CD14-positive monocyte (primary cell): ENCODE data around the gene FZD2. TPM values are rescaled to one million over a fixed set of nuclear protein-coding genes. Genes with fewer than 3 reads are reported as not detected.

Experiments used
- DNase-seq, 3 donors: peaks; one replicate each; pipeline ENCODE4 v3.0.0-alpha.2; 2011 to 2022
- H2AFZ ChIP-seq: 2 replicates; pipeline ENCODE4 v1.6.0; 2012; ENCODE audit warnings: mild to moderate bottlenecking, low read depth, low read length, inconsistent platforms; ENCODE audit not compliant: insufficient read depth, poor library complexity, severe bottlenecking
- H3K27ac ChIP-seq, 2 donors: 1 replicate in 1 of 2; 2 replicates in 1 of 2; pipeline ENCODE4 v1.5.1; 2012 to 2013; ENCODE audit warnings: low read length in 2 of 2, control low read depth in 1 of 2, inconsistent platforms in 1 of 2, low read depth in 1 of 2, mild to moderate bottlenecking in 1 of 2
- H3K27me3 ChIP-seq, 2 donors: one replicate each; pipeline versions ENCODE4 v1.6.0 to v1.6.1; 2011 to 2013; ENCODE audit warnings: low read length in 2 of 2; ENCODE audit not compliant: control insufficient read depth in 2 of 2, insufficient read depth in 2 of 2
- H3K36me3 ChIP-seq, 2 donors: replicated peaks in 1 of 2; 1 replicate in 1 of 2; 2 replicates in 1 of 2; pipeline versions ENCODE4 v1.5.1 to v1.6.1; 2012 to 2013; ENCODE audit warnings: low read length in 2 of 2, control low read depth in 1 of 2, inconsistent platforms in 1 of 2, mild to moderate bottlenecking in 1 of 2; ENCODE audit not compliant: insufficient read depth in 2 of 2, control insufficient read depth in 1 of 2
- H3K4me1 ChIP-seq, 2 donors: 1 replicate in 1 of 2; 2 replicates in 1 of 2; pipeline versions ENCODE4 v1.5.1 to v1.6.1; 2012 to 2013; ENCODE audit warnings: low read length in 2 of 2, control low read depth in 1 of 2, inconsistent platforms in 1 of 2, mild to moderate bottlenecking in 1 of 2, moderate library complexity in 1 of 2; ENCODE audit not compliant: insufficient read depth in 2 of 2, control insufficient read depth in 1 of 2
- H3K4me2 ChIP-seq: replicated peaks from 2 replicates; pipeline ENCODE3; 2012; ENCODE audit warnings: low read length, moderate library complexity, mild to moderate bottlenecking; ENCODE audit not compliant: poor library complexity, severe bottlenecking; ENCODE audit errors: extremely low read depth
- H3K4me3 ChIP-seq, 3 experiments: fragments of 200-600 bp in 1 of 3; sonication (generic) in 1 of 3; replicated peaks in 1 of 3; 1 replicate in 2 of 3; 2 replicates in 1 of 3; pipeline ENCODE4 v1.5.1; 2011 to 2013; ENCODE audit warnings: low read length in 3 of 3, mild to moderate bottlenecking in 3 of 3, control low read depth in 2 of 3, low read depth in 2 of 3, inconsistent platforms in 1 of 3, moderate library complexity in 1 of 3
- H3K79me2 ChIP-seq: 2 replicates; pipeline ENCODE4 v1.6.0; 2012; ENCODE audit warnings: mild to moderate bottlenecking, control low read depth, inconsistent platforms, low read length, moderate library complexity; ENCODE audit not compliant: insufficient read depth
- H3K9ac ChIP-seq: 2 replicates; pipeline ENCODE4 v1.6.0; 2017; ENCODE audit warnings: low read length, mild to moderate bottlenecking; ENCODE audit not compliant: insufficient read depth, poor library complexity, severe bottlenecking
- H3K9me3 ChIP-seq, 2 donors: replicated peaks in 1 of 2; 1 replicate in 1 of 2; 2 replicates in 1 of 2; pipeline versions ENCODE4 v1.5.1 to v1.6.1; 2012 to 2013; ENCODE audit warnings: low read length in 2 of 2, control low read depth in 1 of 2; ENCODE audit not compliant: control insufficient read depth in 1 of 2, insufficient read depth in 1 of 2
- H4K20me1 ChIP-seq: 2 replicates; pipeline ENCODE4 v1.6.0; 2012; ENCODE audit warnings: mild to moderate bottlenecking, low read length, control low read depth, moderate library complexity; ENCODE audit not compliant: insufficient read depth
- H3K27ac Mint-ChIP-seq, 7 donors: one replicate each; pipeline ENCODE4 v1.8.0; 2020; ENCODE audit warnings: mild to moderate bottlenecking in 7 of 7, mixed read lengths in 7 of 7, moderate library complexity in 6 of 7, inconsistent platforms in 2 of 7
- H3K27me3 Mint-ChIP-seq, 3 donors: one replicate each; pipeline ENCODE4 v1.8.0; 2021 to 2022; ENCODE audit warnings: low read depth in 3 of 3, mild to moderate bottlenecking in 3 of 3, mixed read lengths in 3 of 3, moderate library complexity in 3 of 3, inconsistent platforms in 1 of 3
- H3K36me3 Mint-ChIP-seq, 2 donors: one replicate each; pipeline ENCODE4 v1.8.0; 2020; ENCODE audit warnings: mixed read lengths in 2 of 2, inconsistent platforms in 1 of 2, mild to moderate bottlenecking in 1 of 2
- H3K4me1 Mint-ChIP-seq: one replicate; pipeline ENCODE4 v1.8.0; 2020; ENCODE audit warnings: mild to moderate bottlenecking, mixed read lengths
- H3K4me3 Mint-ChIP-seq, 2 donors: one replicate each; pipeline ENCODE4 v1.8.0; 2020; ENCODE audit warnings: mild to moderate bottlenecking in 2 of 2, mixed read lengths in 2 of 2, moderate library complexity in 1 of 2
- H3K9me3 Mint-ChIP-seq, 7 donors: one replicate each; pipeline ENCODE4 v1.8.0; 2020 to 2022; ENCODE audit warnings: mixed read lengths in 7 of 7, mild to moderate bottlenecking in 6 of 7, moderate library complexity in 6 of 7, inconsistent platforms in 2 of 7
- CTCF ChIP-seq: fragments of 200-600 bp; IDR thresholded peaks from one replicate; pipeline ENCODE4 v1.8.0; 2022; ENCODE audit warnings: antibody characterized with exemption, mild to moderate bottlenecking
- WGBS: methylation state at CpG from one replicate; pipeline ENCODE4 v1.1.5; 2013; ENCODE audit warnings: missing lambda C conversion rate; ENCODE audit not compliant: insufficient coverage; 5-methylcytosine and 5-hydroxymethylcytosine counted together
- intact Hi-C, 2 donors: fragments of 100-400 bp; cut with micrococcal nuclease; formaldehyde crosslinking; loops; one replicate each; pipeline versions ENCODE4 v1.15.0 to v1.15.1; 2023
- polyA plus RNA-seq, 3 donors: library from polyadenylated mRNA; depleted of rRNA in 1 of 3; unstranded in 2 of 3; stranded (reverse) in 1 of 3; fragments of 300-500 nt in 2 of 3; fragments of >200 nt in 1 of 3; fragmentation: Illumina TruSeq in 2 of 3; gene quantifications; 1 replicate in 2 of 3; 2 replicates in 1 of 3; pipeline ENCODE4 v1.2.3, GENCODE V29; 2012 to 2021

FZD2 gene
- polyA plus RNA-seq, 3 donors, result 3.1 to 7.2 (median 6.2) TPM

GRCh38 chr17:44608727-44609435 lies 51.6 kb downstream of the FZD2 start:
- H3K27me3 ChIP-seq, result no peaks in the 10 kb centered on the region
- H3K9me3 Mint-ChIP-seq, result peaks cover 0 to 3% (median 0%) of the 10 kb centered on the region in 7 donors
- H2AFZ ChIP-seq, result peak overlapping the region; percentile 53
- peak overlapping the region; percentile 21 for H3K9ac ChIP-seq
- no peaks in the 10 kb centered on the region for H3K36me3 Mint-ChIP-seq
- H4K20me1 ChIP-seq, result no peaks in the 10 kb centered on the region
- H3K4me2 ChIP-seq, result no peak overlapping the region
- H3K4me1 ChIP-seq, result peaks cover 25 to 26% of the 10 kb centered on the region in 2 donors
- no peaks in the 10 kb centered on the region for H3K36me3 ChIP-seq
- intact Hi-C loops, result no loop called here
- no peak overlapping the region for H3K4me3 Mint-ChIP-seq
- H3K4me3 ChIP-seq, result no peak overlapping the region
- TF ChIP-seq CTCF, result no peak
- WGBS, result 98% methylated on average over 5 of the region's 6 CpGs
- DNase-seq, result no peak
- no peaks in the 10 kb centered on the region for H3K9me3 ChIP-seq
- H3K79me2 ChIP-seq, result no peaks in the 10 kb centered on the region
- peak overlapping the region in 1 of 7 donors; percentile 85 for H3K27ac Mint-ChIP-seq
- H3K27ac ChIP-seq, result no peak overlapping the region
- peaks cover 30% of the 10 kb centered on the region for H3K4me1 Mint-ChIP-seq
- H3K27me3 Mint-ChIP-seq, result peaks cover 0 to 3% (median 2%) of the 10 kb centered on the region in 3 donors

- Histone ChIP-seq H3K4me2 (peak overlapping the region; percentile 14), H3K36me3 (no peaks in the 10 kb centered on the region), H3K4me1 (peaks cover 25 to 26% of the 10 kb centered on the region in 2 donors), H4K20me1 (no peaks in the 10 kb centered on the region), H3K27ac (no peak overlapping the region), H3K4me3 (no peak overlapping the region), H2AFZ (peak overlapping the region; percentile 53), H3K9ac (no peak overlapping the region), H3K79me2 (no peaks in the 10 kb centered on the region), H3K27me3 (no peaks in the 10 kb centered on the region), H3K9me3 (no peaks in the 10 kb centered on the region)
- intact Hi-C loops, result no loop called here
- TF ChIP-seq CTCF, result no peak
- Mint-ChIP-seq H3K4me1 (peaks cover 30% of the 10 kb centered on the region), H3K36me3 (no peaks in the 10 kb centered on the region), H3K27me3 (peaks cover under 1 to 3% (median 3%) of the 10 kb centered on the region in 3 donors), H3K9me3 (peaks cover 0 to 3% (median 0%) of the 10 kb centered on the region in 7 donors), H3K27ac (peak overlapping the region in 2 of 7 donors; percentile 26 to 31), H3K4me3 (no peak overlapping the region)
- no peak for DNase-seq
- 76% methylated on average over 4 of the region's 4 CpGs for WGBS
Observed at GRCh38 chr17:44610331-44610730, 53.0 kb downstream of the FZD2 start.

Other genes with a start within 250 kb of the FZD2 start
- under 1 TPM in 2 of 3 donors, not detected in 1; 0.22 to 0.35 TPM for gene RUNDC3A, start 248.9 kb upstream of the FZD2 start, polyA plus RNA-seq
- 10 to 100 TPM; 64.0 to 74.8 (median 64.5) TPM for gene SLC25A39, start 232.7 kb upstream of the FZD2 start, polyA plus RNA-seq
- 1,000 to 10,000 TPM; 1,303 to 1,960 (median 1,361) TPM for gene GRN, start 212.2 kb upstream of the FZD2 start, polyA plus RNA-seq
- gene FAM171A2, start 193.6 kb upstream of the FZD2 start, polyA plus RNA-seq, result not detected
- 1 to 10 TPM in 2 of 3 donors, under 1 TPM in 1; 0.21 to 1.2 (median 1.1) TPM for gene ITGA2B, start 167.8 kb upstream of the FZD2 start, polyA plus RNA-seq
- 10 to 100 TPM in 2 of 3 donors, 1 to 10 TPM in 1; 8.8 to 15.9 (median 14.9) TPM for gene GPATCH8, start 54.1 kb upstream of the FZD2 start, polyA plus RNA-seq
- under 1 TPM in 2 of 3 donors, not detected in 1; 0.09 to 0.15 TPM for gene MEIOC, start 99.0 kb downstream of the FZD2 start, polyA plus RNA-seq
- 10 to 100 TPM in 2 of 3 donors, 1 to 10 TPM in 1; 6.9 to 19.7 (median 12.8) TPM for gene CCDC43, start 132.3 kb downstream of the FZD2 start, polyA plus RNA-seq
- 1 to 10 TPM in 1 of 3 donors, under 1 TPM in 2; 0.23 to 2.9 (median 0.34) TPM for gene DBF4B, start 151.2 kb downstream of the FZD2 start, polyA plus RNA-seq
- under 1 TPM in 1 of 3 donors, not detected in 2; 0.19 TPM for gene ADAM11, start 201.5 kb downstream of the FZD2 start, polyA plus RNA-seq